ENCODE results near the gene FTL.

DNA sequence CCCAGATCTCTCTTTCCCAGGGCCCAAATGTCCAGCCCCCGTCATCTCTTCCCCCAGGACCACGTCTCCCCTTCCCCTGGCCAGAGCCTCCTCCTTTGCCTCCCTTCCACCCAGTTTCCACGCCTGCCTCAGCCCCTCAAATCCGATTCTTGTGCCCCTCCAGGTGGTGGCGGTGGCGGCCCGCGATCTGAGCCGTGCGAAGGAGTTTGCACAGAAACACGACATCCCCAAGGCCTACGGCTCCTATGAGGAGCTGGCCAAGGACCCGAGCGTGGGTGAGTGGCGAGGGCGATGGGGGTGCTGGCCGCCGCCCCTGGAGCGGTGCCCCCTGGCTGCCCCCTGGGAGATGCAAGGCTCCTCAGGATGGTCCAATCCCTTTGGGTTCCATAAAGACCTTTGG, 30.3 kb upstream of the FTL start:
- TF ChIP-seq CTCF (IDR thresholded peaks at IDR 0.05) (no peak), POLR2A (IDR thresholded peaks at IDR 0.05) (no peak)
